ENCODE measurements around the gene MND1.

DNA sequence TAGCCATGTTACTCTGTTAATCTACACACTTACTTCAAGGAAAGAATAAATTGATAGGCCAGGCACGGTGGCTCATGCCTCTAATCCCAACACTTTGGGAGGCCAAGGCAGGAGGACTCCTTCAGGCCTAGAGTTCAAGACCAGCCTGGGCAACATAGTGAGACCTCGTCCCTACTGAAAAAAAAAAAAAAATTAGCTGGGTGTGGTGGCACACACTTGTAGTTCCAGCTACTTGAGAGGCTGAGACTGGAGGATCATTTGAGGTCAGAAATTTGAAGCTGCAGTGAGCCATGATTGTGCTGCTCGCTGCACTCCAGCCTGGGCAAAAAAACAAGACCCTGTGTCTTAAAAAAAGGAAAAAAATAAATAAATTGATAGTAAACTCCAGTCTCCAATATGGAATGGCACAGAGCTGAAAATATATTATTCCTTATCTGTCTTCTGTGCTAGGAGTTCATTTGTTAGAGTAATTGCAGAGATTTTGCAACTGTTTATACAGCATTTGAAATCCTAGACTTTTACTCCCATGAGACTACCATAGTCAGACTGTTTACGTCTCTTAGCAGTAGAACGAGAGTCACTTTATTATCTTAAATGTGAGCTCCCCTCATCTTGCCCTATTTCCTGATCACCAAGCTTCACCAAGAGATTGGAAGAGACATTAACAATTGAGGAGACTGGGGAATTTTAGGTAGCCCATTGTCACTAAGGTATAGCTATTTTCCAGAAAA is 102.9 kb downstream of the MND1 start:
- TF ChIP-seq CTCF (IDR thresholded peaks at IDR 0.05; ENCODE audit: low read depth, low read length, poor library complexity, severe bottlenecking) (no peak), EZH2phosphoT487 (IDR thresholded peaks at IDR 0.05; ENCODE audit: borderline replicate concordance, low read length) (no peak)

All from DOHH2 (cell line).